IPS-15b (cell line): ENCODE data around the gene TMBIM6.
"Not testable (repeated sequence)": the region's sequence is repeated elsewhere in the genome, so short reads cannot be mapped to it uniquely, and the experiment has no call there.

Experiments
- H3K27me3 ChIP-seq: one replicate; pipeline ENCODE4 v1.6.1; 2013; ENCODE audit warnings: low read length; ENCODE audit not compliant: control insufficient read depth, insufficient read depth
- H3K36me3 ChIP-seq: one replicate; pipeline ENCODE4 v1.6.1; 2013; ENCODE audit warnings: low read length; ENCODE audit not compliant: control insufficient read depth, insufficient read depth
- H3K4me1 ChIP-seq: one replicate; pipeline ENCODE4 v1.6.1; 2013; ENCODE audit warnings: mild to moderate bottlenecking, low read length; ENCODE audit not compliant: control insufficient read depth, insufficient read depth
- H3K4me3 ChIP-seq: one replicate; pipeline ENCODE4 v1.5.1; 2013; ENCODE audit warnings: low read depth, low read length
- H3K9ac ChIP-seq: one replicate; pipeline ENCODE4 v1.6.1; 2013; ENCODE audit warnings: low read depth, mild to moderate bottlenecking, low read length
- H3K9me3 ChIP-seq: one replicate; pipeline ENCODE4 v1.6.1; 2013; ENCODE audit warnings: mild to moderate bottlenecking, low read length; ENCODE audit not compliant: control insufficient read depth, insufficient read depth

Gene TMBIM6

GRCh38 chr12:49706351-49707127 lies 34.8 kb upstream of the TMBIM6 start:
- Histone ChIP-seq H3K27me3 (peaks cover 28% of the 10 kb centered on the region), H3K36me3 (no peaks in the 10 kb centered on the region), H3K4me3 (peak overlapping the region; percentile 80), H3K9me3 (no peaks in the 10 kb centered on the region), H3K4me1 (peaks cover 19% of the 10 kb centered on the region), H3K9ac (peak overlapping the region; percentile 76)

GRCh38 chr12:49707128-49707811 lies 34.1 kb upstream of the TMBIM6 start, which contains the start of gene FMNL3:
Gene FMNL3, minus strand, starts transcription at chr12:49707405. Its CDS starts 225 bp downstream, at chr12:49707180.
- no peaks in the 10 kb centered on the region for H3K36me3 ChIP-seq
- peaks cover 19% of the 10 kb centered on the region for H3K4me1 ChIP-seq
- H3K9ac ChIP-seq: peak within 1 kb of the TSS; percentile 76
- H3K9me3 ChIP-seq: no peaks in the 10 kb centered on the region
- H3K27me3 ChIP-seq: peaks cover 28% of the 10 kb centered on the region
- H3K4me3 ChIP-seq: peak within 1 kb of the TSS; percentile 80

- Histone ChIP-seq H3K9me3 (no peaks in the 10 kb centered on the region), H3K4me3 (peak overlapping the region; percentile 30), H3K4me1 (peaks cover 19% of the 10 kb centered on the region), H3K36me3 (no peaks in the 10 kb centered on the region), H3K27me3 (peaks cover 31% of the 10 kb centered on the region), H3K9ac (no peak overlapping the region)
Observed at GRCh38 chr12:49707812-49708147, 33.6 kb upstream of the TMBIM6 start.

GRCh38 chr12:49708851-49709250 lies 32.5 kb upstream of the TMBIM6 start:
- Histone ChIP-seq H3K4me1 (peaks cover 14% of the 10 kb centered on the region), H3K9me3 (no peaks in the 10 kb centered on the region), H3K9ac (no peak overlapping the region), H3K4me3 (no peak overlapping the region), H3K27me3 (peaks cover 31% of the 10 kb centered on the region), H3K36me3 (no peaks in the 10 kb centered on the region)

GRCh38 chr12:49713952-49714351 lies 27.4 kb upstream of the TMBIM6 start:
- H3K4me1 ChIP-seq, H3K36me3 ChIP-seq, H3K9ac ChIP-seq, H3K9me3 ChIP-seq, H3K4me3 ChIP-seq: not testable (repeated sequence)
- peaks cover 18% of the 10 kb centered on the region for H3K27me3 ChIP-seq

GRCh38 chr12:49716553-49716952 lies 24.8 kb upstream of the TMBIM6 start:
- H3K27me3 ChIP-seq: peaks cover 2% of the 10 kb centered on the region
- no peaks in the 10 kb centered on the region for H3K4me1 ChIP-seq
- no peaks in the 10 kb centered on the region for H3K36me3 ChIP-seq
- H3K4me3 ChIP-seq: no peak overlapping the region
- no peaks in the 10 kb centered on the region for H3K9me3 ChIP-seq
- H3K9ac ChIP-seq: no peak overlapping the region

- H3K9ac ChIP-seq, H3K27me3 ChIP-seq, H3K36me3 ChIP-seq, H3K4me1 ChIP-seq, H3K9me3 ChIP-seq, H3K4me3 ChIP-seq: not testable (repeated sequence)
Observed at GRCh38 chr12:49717800-49718199, 23.6 kb upstream of the TMBIM6 start.

- Histone ChIP-seq H3K9ac (no peak overlapping the region), H3K27me3 (no peaks in the 10 kb centered on the region), H3K4me3 (no peak overlapping the region), H3K4me1 (no peaks in the 10 kb centered on the region), H3K36me3 (no peaks in the 10 kb centered on the region), H3K9me3 (no peaks in the 10 kb centered on the region)
Observed at GRCh38 chr12:49720214-49720613, 21.1 kb upstream of the TMBIM6 start.

GRCh38 chr12:49721355-49721754 lies 20.0 kb upstream of the TMBIM6 start:
- H3K36me3 ChIP-seq, H3K4me3 ChIP-seq, H3K4me1 ChIP-seq, H3K9ac ChIP-seq, H3K9me3 ChIP-seq, H3K27me3 ChIP-seq: not testable (repeated sequence)

- Histone ChIP-seq H3K4me1 (no peaks in the 10 kb centered on the region), H3K36me3 (no peaks in the 10 kb centered on the region), H3K9me3 (no peaks in the 10 kb centered on the region), H3K4me3 (no peak overlapping the region), H3K9ac (no peak overlapping the region), H3K27me3 (peaks cover 2% of the 10 kb centered on the region)
Observed at GRCh38 chr12:49728446-49728845, 12.9 kb upstream of the TMBIM6 start.

- no peak overlapping the region for H3K9ac ChIP-seq
- H3K9me3 ChIP-seq: no peaks in the 10 kb centered on the region
- H3K27me3 ChIP-seq: peaks cover 2% of the 10 kb centered on the region
- H3K4me1 ChIP-seq: no peaks in the 10 kb centered on the region
- H3K36me3 ChIP-seq: no peaks in the 10 kb centered on the region
- H3K4me3 ChIP-seq: no peak overlapping the region
Observed at GRCh38 chr12:49730050-49730449, 11.3 kb upstream of the TMBIM6 start.

GRCh38 chr12:49730568-49731101 lies 10.7 kb upstream of the TMBIM6 start:
- Histone ChIP-seq H3K27me3 (peaks cover 2% of the 10 kb centered on the region), H3K36me3 (no peaks in the 10 kb centered on the region), H3K9me3 (no peaks in the 10 kb centered on the region), H3K4me3 (no peak overlapping the region), H3K9ac (no peak overlapping the region), H3K4me1 (no peaks in the 10 kb centered on the region)
